Psoas muscle (tissue), 8 donors: Measurements from ENCODE around the gene UTP3. TPM values are rescaled to one million over a fixed set of nuclear protein-coding genes. Genes with fewer than 3 reads are reported as not detected.
A peak's percentile ranks its signal among the peaks of the same experiment; 100 is the strongest.

Source experiments
- ATAC-seq, 4 donors: fragments of 200-7000 bp; cut with Tn5 transposase; one replicate each; pipeline ENCODE4 v1.9.1; 2020; ENCODE audit warnings: moderate library complexity in 3 of 4, mild to moderate bottlenecking in 2 of 4
- DNase-seq, 2 donors: peaks; one replicate each; pipeline ENCODE4 v3.0.0-alpha.2; 2020
- H3K27ac ChIP-seq: fragments of 200-600 bp; one replicate; pipeline ENCODE4 v1.8.0; 2022
- H3K27me3 ChIP-seq, 3 donors: fragments of 200-600 bp in 1 of 3; one replicate each; pipeline versions ENCODE4 v1.6.1 to v1.8.0; 2013 to 2022; ENCODE audit warnings: low read length in 2 of 3, mild to moderate bottlenecking in 2 of 3, moderate library complexity in 1 of 3; ENCODE audit not compliant: insufficient read depth in 3 of 3
- H3K36me3 ChIP-seq, 2 donors: fragments of 200-600 bp in 1 of 2; one replicate each; pipeline versions ENCODE4 v1.6.1 to v1.8.0; 2013 to 2022; ENCODE audit warnings: low read depth in 1 of 2, mild to moderate bottlenecking in 1 of 2, moderate library complexity in 1 of 2; ENCODE audit not compliant: insufficient read depth in 1 of 2
- H3K4me1 ChIP-seq: fragments of 200-600 bp; one replicate; pipeline ENCODE4 v1.8.0; 2022
- H3K4me3 ChIP-seq: fragments of 200-600 bp; one replicate; pipeline ENCODE4 v1.8.0; 2022; ENCODE audit warnings: mild to moderate bottlenecking
- H3K9me3 ChIP-seq: fragments of 200-600 bp; one replicate; pipeline ENCODE4 v1.8.0; 2022
- WGBS, 3 donors: extraction: QIAGEN DNeasy Blood & Tissue Kit; methylation state at CpG; one replicate each; pipeline versions ENCODE4 v1.1.6 to v1.1.7; 2013; 5-methylcytosine and 5-hydroxymethylcytosine counted together
- intact Hi-C, 2 donors: fragments of 100-400 bp; cut with DNase I; formaldehyde crosslinking; loops; one replicate each; pipeline versions ENCODE4 v1.11.0 to v1.14.2; 2022
- polyA plus RNA-seq, 3 donors: library from polyadenylated mRNA; stranded (reverse); fragments of 200-250 nt; gene quantifications; one replicate each; pipeline ENCODE4 v1.2.3, GENCODE V29; 2013
- total RNA-seq, 4 donors: library from RNA; stranded (reverse); fragmentation: NEBNext Ultra II Directional in 2 of 4; extraction: Animal tissue kit (Norgen Biotek cat#: 25700) in 2 of 4; gene quantifications; one replicate each; pipeline versions ENCODE4 v1.2.1 to v1.2.4, GENCODE V29; 2021 to 2023
- TF ChIP-seq, protein P1 (sequence below): fragments of 200-600 bp; IDR thresholded peaks from one replicate; pipeline ENCODE4 v1.8.0; 2022; ENCODE audit warnings: antibody characterized with exemption
- donor health status: healthy with polysubstance abuse.
- donor health status: DM: no; HTN: no; CAD: no; lungs with moderate emphysema.
- donor health status: Bipolar disorder and iron deficiency.
- donor health status: healthy.
- donor health status: DM: yes; HTN: yes; CAD: no.
- donor health status: DM: no; HTN: no; CAD: no.
- donor health status: DM: no; HTN: no; CAD: no.
- donor health status: DM: yes; HTN: yes; CAD: no.

The UTP3 gene
- total and polyA plus RNA-seq, 7 donors: 13.0 to 32.5 (median 22.3) TPM

- WGBS, 3 donors: 0% methylated on average over 1 to 39 of the region's 39 CpGs
- peak; percentile 34 to 47 (median 40) for ATAC-seq
- Histone ChIP-seq H3K36me3 (no peaks in the 10 kb centered on the region), H3K27ac (peak overlapping the region; percentile 98), H3K4me3 (peak overlapping the region; percentile 85), H3K9me3 (no peaks in the 10 kb centered on the region), H3K4me1 (peaks cover 20% of the 10 kb centered on the region), H3K27me3 (no peaks in the 10 kb centered on the region)
- intact Hi-C loops: loop anchor here (1.0 to 10.0 kb wide), 5 partner anchors 16 to 290 kb away; partner anchors contain the start of genes GRSF1 (in 2 of the 2), DCK (in 1 of the 2) and UTP3 (in 1 of the 2)
- no peak for DNase-seq
- TF ChIP-seq, protein P1, sequence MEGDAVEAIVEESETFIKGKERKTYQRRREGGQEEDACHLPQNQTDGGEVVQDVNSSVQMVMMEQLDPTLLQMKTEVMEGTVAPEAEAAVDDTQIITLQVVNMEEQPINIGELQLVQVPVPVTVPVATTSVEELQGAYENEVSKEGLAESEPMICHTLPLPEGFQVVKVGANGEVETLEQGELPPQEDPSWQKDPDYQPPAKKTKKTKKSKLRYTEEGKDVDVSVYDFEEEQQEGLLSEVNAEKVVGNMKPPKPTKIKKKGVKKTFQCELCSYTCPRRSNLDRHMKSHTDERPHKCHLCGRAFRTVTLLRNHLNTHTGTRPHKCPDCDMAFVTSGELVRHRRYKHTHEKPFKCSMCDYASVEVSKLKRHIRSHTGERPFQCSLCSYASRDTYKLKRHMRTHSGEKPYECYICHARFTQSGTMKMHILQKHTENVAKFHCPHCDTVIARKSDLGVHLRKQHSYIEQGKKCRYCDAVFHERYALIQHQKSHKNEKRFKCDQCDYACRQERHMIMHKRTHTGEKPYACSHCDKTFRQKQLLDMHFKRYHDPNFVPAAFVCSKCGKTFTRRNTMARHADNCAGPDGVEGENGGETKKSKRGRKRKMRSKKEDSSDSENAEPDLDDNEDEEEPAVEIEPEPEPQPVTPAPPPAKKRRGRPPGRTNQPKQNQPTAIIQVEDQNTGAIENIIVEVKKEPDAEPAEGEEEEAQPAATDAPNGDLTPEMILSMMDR: peak; percentile 1
Observed at GRCh38 chr4:70704931-70705182, 16.5 kb downstream of the UTP3 start.

DNA sequence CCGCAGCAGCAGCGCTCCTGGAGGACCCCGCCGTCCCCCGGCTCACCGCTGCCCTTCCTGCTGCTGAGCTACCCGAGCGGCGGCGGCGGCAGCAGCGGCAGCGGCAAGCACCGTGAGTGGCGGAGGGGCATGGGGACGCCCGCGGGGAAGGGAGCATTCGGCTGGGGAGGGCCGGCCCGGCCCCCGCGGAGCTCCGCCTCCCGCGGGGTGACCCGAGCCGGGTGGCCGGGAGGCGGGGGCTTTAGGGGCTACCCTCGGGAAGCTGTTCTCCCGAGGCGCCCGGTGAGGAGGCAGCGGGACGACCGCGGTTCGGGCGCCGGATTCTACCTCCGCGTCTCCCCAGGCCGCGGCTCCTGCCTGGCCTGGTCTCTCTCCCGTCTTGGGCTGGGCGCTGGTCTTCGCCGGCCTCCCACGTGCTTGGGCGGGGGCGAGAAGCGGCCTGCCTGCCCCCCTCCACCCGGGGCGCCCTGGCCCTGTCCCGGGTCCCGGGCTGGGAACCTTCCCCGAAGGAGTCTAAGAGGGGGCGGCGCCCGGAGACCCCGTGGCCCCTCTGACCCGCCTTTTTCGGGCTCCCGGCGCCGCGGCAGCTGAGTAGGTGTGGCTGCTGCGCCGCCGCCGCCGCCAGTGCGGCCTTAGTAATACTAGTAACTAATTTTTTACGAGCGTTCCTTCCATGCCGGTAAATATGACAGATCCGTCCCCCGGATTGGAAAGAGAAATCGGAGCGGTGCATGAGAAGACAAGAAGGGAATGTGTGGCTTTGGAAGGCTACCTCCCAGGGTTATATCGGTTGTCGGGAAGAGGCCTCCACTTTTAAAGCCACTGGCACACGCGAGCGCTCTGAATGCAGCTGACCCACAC is 17.1 kb downstream of the UTP3 start:
- peak; percentile 85 to 87 (median 86) for ATAC-seq
- no peaks in the 10 kb centered on the region for H3K9me3 ChIP-seq
- peaks cover 20% of the 10 kb centered on the region for H3K4me1 ChIP-seq
- peak overlapping the region; percentile 98 for H3K27ac ChIP-seq
- 0 to 1% (median 0%) methylated on average over 56 to 86 of the region's 86 CpGs for WGBS, 3 donors
- DNase-seq: peak; percentile 83 to 88
- H3K27me3 ChIP-seq: no peaks in the 10 kb centered on the region
- H3K4me3 ChIP-seq: peak overlapping the region; percentile 85
- H3K36me3 ChIP-seq: no peaks in the 10 kb centered on the region
- intact Hi-C loops: loop anchor here (1.0 to 10.0 kb wide), 5 partner anchors 17 to 289 kb away; partner anchors contain the start of genes GRSF1 (in 2 of the 2), DCK (in 1 of the 2) and UTP3 (in 1 of the 2)
- TF ChIP-seq, protein P1: no peak

DNA sequence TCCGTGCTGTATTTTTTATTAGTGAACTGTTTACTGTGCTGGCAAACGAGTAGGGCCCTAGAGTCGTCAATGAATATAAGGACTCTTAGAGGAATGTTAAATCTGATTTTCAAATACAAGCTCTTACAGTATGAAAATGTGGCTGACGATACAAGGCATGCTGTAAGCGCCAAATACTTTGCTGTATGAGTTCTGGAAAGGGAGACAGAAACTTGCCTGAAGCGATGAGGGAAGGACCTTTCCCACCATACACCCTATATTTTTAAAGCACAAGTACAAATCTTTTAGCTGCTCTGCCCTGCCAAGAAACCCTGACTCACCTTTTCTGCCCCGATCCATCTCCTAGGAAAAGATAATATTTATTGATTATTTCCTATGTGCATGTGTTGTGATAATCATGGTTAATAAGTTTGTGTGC is 17.7 kb downstream of the UTP3 start:
- TF ChIP-seq, protein P1: no peak
- H3K4me1 ChIP-seq: peaks cover 20% of the 10 kb centered on the region
- H3K4me3 ChIP-seq: peak overlapping the region; percentile 85
- no peaks in the 10 kb centered on the region for H3K27me3 ChIP-seq
- intact Hi-C loops: loop anchor here (5.0 to 10.0 kb wide), 3 partner anchors 96 to 289 kb away; partner anchors contain the start of genes DCK (in 1 of the 2) and GRSF1 (in 1 of the 2)
- ATAC-seq (no peak), DNase-seq (no peak)
- no peaks in the 10 kb centered on the region for H3K9me3 ChIP-seq
- WGBS, 3 donors: 6 to 11% (median 7%) methylated on average over 7 of the region's 7 CpGs
- no peaks in the 10 kb centered on the region for H3K36me3 ChIP-seq
- peak overlapping the region; percentile 98 for H3K27ac ChIP-seq

DNA sequence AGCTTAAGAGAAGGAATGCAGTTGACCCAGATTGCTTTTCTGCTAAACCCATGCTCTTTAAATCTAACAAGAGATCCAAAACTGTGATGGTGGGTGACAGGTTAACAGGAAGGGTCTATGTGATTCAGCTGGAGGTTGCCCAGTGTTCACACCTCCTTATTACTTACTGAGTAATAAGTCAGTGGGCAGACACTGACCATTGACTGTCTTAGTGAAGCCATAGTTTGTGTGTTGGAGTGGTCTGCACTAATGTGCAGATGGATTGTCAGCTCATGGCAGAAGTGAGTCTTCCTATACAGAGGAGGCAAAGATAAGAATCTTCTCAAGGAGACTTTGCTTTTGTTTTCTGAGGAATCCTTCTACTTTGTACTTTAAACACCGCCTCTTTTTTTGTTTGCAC is 18.2 kb downstream of the UTP3 start:
- intact Hi-C loops: loop anchor here (5.0 to 10.0 kb wide), 3 partner anchors 96 to 288 kb away; partner anchors contain the start of genes DCK (in 1 of the 2) and GRSF1 (in 1 of the 2)
- 89 to 100% (median 94%) methylated on average over 1 of the region's 1 CpG for WGBS, 3 donors
- TF ChIP-seq, protein P1: no peak
- H3K9me3 ChIP-seq: no peaks in the 10 kb centered on the region
- H3K4me3 ChIP-seq: peak overlapping the region; percentile 85
- ATAC-seq (no peak), DNase-seq (no peak)
- H3K27ac ChIP-seq: peak overlapping the region; percentile 98
- H3K27me3 ChIP-seq: no peaks in the 10 kb centered on the region
- H3K4me1 ChIP-seq: peaks cover 20% of the 10 kb centered on the region
- H3K36me3 ChIP-seq: no peaks in the 10 kb centered on the region
